Stimulated activated CD8-positive, alpha-beta memory T cell treated with anti-CD3 and anti-CD28 coated beads, Interleukin-15, amount 100 ng/mL, for 24 hours (primary cell): ENCODE measurements around the gene ANP32B.
"Not testable (repeated sequence)": the region's sequence is repeated elsewhere in the genome, so short reads cannot be mapped to it uniquely, and the experiment has no call there.

Experiments
- DNase-seq: peaks from one replicate; pipeline ENCODE4 v3.0.0-alpha.2; 2020; ENCODE audit warnings: low read depth

ANP32B gene

GRCh38 chr9:97993000-97993399 is 9.9 kb downstream of the ANP32B start:
- no peak for DNase-seq

- DNase-seq, result no peak
These were observed 11.6 kb downstream of the ANP32B start for GRCh38 chr9:97994703-97995102.

- not testable (repeated sequence) for DNase-seq
These were observed 13.5 kb downstream of the ANP32B start for GRCh38 chr9:97996676-97997075.

GRCh38 chr9:97997330-97998276 is 14.5 kb downstream of the ANP32B start:
- no peak for DNase-seq

- no peak for DNase-seq
These were observed 19.7 kb downstream of the ANP32B start for GRCh38 chr9:98002808-98003207.

- DNase-seq, result no peak
These were observed 23.1 kb downstream of the ANP32B start for GRCh38 chr9:98006127-98006796.

GRCh38 chr9:98007251-98007928 is 24.2 kb downstream of the ANP32B start:
- no peak for DNase-seq

- DNase-seq, result no peak
These were observed 25.6 kb downstream of the ANP32B start for GRCh38 chr9:98008764-98009163.

GRCh38 chr9:98009437-98009836 is 26.3 kb downstream of the ANP32B start:
- DNase-seq, result no peak

GRCh38 chr9:98009936-98010335 is 26.8 kb downstream of the ANP32B start:
- no peak for DNase-seq

GRCh38 chr9:98010445-98010844 is 27.3 kb downstream of the ANP32B start:
- DNase-seq, result no peak

GRCh38 chr9:98011122-98011521 is 28.0 kb downstream of the ANP32B start:
- no peak for DNase-seq

GRCh38 chr9:98016137-98016680 is 33.1 kb downstream of the ANP32B start:
- DNase-seq, result no peak

GRCh38 chr9:98017306-98017705 is 34.2 kb downstream of the ANP32B start:
- no peak for DNase-seq

GRCh38 chr9:98018347-98018746 is 35.2 kb downstream of the ANP32B start:
- no peak for DNase-seq

GRCh38 chr9:98019098-98019497 is 36.0 kb downstream of the ANP32B start:
- no peak for DNase-seq

- DNase-seq, result not testable (repeated sequence)
These were observed 36.7 kb downstream of the ANP32B start for GRCh38 chr9:98019869-98020268.

- DNase-seq, result no peak
These were observed 37.5 kb downstream of the ANP32B start for GRCh38 chr9:98020476-98021145.

GRCh38 chr9:98021306-98022040 is 38.3 kb downstream of the ANP32B start:
- DNase-seq, result no peak

- no peak for DNase-seq
These were observed 39.3 kb downstream of the ANP32B start for GRCh38 chr9:98022447-98022846.

GRCh38 chr9:98024702-98025101 is 41.6 kb downstream of the ANP32B start:
- no peak for DNase-seq
